SK-N-SH (cell line): Measurements from ENCODE around the gene GJA3.

Experiments
- CTCF ChIP-seq: fragments of 200-600 bp; sonication (generic); IDR thresholded peaks from 2 replicates; pipeline ENCODE4 v1.6.1; 2017; ENCODE audit warnings: antibody characterized with exemption, mild to moderate bottlenecking, moderate library complexity
- REST ChIP-seq: IDR thresholded peaks from 2 replicates; pipeline ENCODE4 v1.6.1; 2012; ENCODE audit warnings: mild to moderate bottlenecking, low read depth, low read length, moderate library complexity
- TAF1 ChIP-seq: IDR thresholded peaks from 2 replicates; pipeline ENCODE4 v1.6.1; 2012; ENCODE audit warnings: low read depth, mild to moderate bottlenecking, low read length, moderate library complexity, borderline replicate concordance

GRCh38 chr13:20148501-20149183, 12.2 kb downstream of the GJA3 start:
- no peak for TF ChIP-seq REST
- TF ChIP-seq CTCF, result no peak
- no peak for TF ChIP-seq TAF1
